C4-2B (cell line): ENCODE data around the gene ARAP2.

ENCODE experiments used
- CTCF ChIP-seq: fragments of 450-650 bp; conservative IDR thresholded peaks from 2 replicates; pipeline ENCODE4 v1.5.1; 2017; ENCODE audit warnings: mild to moderate bottlenecking
- ZFX ChIP-seq: fragments of 450-650 bp; IDR thresholded peaks from 2 replicates; pipeline ENCODE4 v1.6.1; 2017

- TF ChIP-seq CTCF = no peak
- no peak for TF ChIP-seq ZFX
These were observed 25.3 kb upstream of the ARAP2 start for GRCh38 chr4:36269533-36270173.
